GM19397 (cell line): Measurements from ENCODE around the gene KLHDC7B.
"Not testable (repeated sequence)": the region's sequence is repeated elsewhere in the genome, so short reads cannot be mapped to it uniquely, and the experiment has no call there.

Source experiments
- ATAC-seq: cut with Tn5 transposase; IDR thresholded peaks from one replicate; pipeline ENCODE4 v1.9.1; 2021; ENCODE audit warnings: mild to moderate bottlenecking, moderate library complexity; ENCODE audit not compliant: unreplicated experiment

KLHDC7B gene

DNA sequence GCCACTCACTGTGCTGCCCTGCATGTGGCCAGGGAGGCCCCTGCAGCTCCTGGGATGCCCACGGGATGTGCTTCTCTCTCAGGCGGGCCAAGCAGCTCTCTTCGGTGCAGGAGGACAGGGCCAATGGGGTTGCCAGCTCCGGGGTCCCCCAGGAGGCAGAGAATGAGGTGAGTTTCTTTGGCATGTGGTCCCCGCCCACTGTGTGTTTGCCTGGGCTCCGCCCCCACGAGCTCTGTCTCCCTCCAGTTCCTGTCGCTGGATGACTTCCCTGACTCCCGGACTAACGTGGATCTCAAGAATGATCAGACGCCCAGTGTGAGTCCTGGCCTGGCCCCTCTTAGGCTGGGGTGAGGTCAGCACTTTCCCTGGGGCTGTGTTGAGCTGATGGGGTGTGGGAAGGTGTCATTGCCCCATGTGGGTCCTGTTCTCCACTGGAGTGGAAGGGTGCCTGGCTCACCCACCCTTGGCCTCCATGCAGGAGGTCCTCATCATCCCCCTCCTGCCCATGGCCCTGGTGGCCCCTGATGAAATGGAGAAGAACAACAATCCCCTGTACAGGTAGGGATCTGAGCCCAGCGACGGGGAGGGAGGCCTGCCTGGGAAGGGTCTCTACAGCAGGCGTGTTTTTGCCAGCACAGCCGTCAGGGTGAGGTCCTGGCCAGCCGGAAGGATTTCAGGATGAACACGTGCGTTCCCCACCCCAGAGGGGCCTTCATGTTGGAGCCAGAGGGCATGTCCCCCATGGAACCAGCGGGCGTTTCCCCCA, 28.0 kb upstream of the KLHDC7B start:
- no peak for ATAC-seq

- ATAC-seq: no peak
Observed at GRCh38 chr22:50518606-50519005, 27.1 kb upstream of the KLHDC7B start.

- no peak for ATAC-seq
Observed at GRCh38 chr22:50519151-50519550, 26.5 kb upstream of the KLHDC7B start.

DNA sequence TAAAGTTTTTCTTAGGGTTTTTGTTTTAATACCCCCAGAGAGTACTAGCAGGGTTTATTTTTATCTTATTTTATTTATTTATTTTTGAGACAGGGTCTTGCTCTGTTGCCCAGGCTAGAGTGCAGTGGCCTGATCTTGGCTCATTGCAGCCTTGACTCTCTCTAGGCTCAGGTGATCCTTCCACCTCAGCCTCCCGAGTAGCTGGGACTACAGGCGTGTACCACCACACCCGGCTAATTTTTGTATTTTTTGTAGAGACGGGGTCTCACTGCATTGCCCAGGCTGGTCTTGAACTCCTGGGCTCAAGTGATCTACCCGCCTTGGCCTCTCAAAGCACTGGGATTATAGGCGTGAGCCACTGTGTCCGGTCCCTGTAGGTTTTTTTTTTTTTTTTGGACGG, 25.5 kb upstream of the KLHDC7B start:
- ATAC-seq: not testable (repeated sequence)

GRCh38 chr22:50520826-50521453, 24.8 kb upstream of the KLHDC7B start:
- no peak for ATAC-seq

- ATAC-seq: no peak
Observed at GRCh38 chr22:50521710-50522109, 24.0 kb upstream of the KLHDC7B start.

DNA sequence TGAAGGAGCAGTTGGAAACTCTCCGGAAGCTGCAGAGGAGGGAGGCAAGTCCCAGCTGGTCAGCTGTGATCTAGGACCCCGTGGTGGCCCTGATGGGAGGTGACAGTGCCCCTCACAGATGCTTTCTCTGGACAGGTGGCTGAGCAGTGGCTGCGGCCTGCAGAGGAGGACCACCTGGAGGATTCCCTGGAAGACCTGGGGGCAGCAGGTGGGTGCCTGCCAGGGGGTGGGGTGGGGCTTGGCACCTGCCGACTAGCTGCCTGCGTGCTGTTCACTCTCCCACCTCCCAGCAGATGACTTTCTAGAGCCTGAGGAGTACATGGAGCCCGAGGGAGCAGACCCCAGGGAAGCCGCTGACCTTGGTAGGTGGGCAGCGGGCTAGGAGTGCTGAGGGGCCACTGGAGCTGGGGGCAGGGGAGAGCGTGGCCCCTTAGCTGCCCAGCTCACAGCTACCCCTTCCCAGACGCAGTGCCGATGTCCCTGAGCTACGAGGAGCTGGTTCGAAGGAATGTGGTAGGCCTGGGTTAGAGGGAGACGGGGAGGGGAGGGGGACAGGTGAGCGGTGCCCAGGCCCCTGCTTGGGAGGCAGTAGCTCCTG, 23.4 kb upstream of the KLHDC7B start:
- no peak for ATAC-seq

- ATAC-seq: no peak
Observed at GRCh38 chr22:50522806-50523438, 22.8 kb upstream of the KLHDC7B start.

DNA sequence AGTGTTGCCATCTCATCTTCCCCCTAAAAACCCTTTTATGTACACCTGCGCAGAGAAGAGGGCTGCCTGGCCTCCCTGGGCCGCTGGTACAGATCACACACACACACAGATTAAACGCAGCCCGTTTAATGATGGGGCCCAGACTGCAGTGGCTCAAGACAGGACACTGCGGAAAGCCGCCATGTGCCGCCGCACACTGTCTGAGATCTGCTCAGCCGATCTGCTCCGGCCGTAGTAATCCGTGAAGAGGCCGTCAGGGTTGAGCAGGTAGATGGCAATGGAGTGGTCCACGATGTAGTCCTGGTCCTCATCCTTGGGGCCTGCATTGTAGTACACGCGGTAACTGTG, 22.3 kb upstream of the KLHDC7B start:
- no peak for ATAC-seq

DNA sequence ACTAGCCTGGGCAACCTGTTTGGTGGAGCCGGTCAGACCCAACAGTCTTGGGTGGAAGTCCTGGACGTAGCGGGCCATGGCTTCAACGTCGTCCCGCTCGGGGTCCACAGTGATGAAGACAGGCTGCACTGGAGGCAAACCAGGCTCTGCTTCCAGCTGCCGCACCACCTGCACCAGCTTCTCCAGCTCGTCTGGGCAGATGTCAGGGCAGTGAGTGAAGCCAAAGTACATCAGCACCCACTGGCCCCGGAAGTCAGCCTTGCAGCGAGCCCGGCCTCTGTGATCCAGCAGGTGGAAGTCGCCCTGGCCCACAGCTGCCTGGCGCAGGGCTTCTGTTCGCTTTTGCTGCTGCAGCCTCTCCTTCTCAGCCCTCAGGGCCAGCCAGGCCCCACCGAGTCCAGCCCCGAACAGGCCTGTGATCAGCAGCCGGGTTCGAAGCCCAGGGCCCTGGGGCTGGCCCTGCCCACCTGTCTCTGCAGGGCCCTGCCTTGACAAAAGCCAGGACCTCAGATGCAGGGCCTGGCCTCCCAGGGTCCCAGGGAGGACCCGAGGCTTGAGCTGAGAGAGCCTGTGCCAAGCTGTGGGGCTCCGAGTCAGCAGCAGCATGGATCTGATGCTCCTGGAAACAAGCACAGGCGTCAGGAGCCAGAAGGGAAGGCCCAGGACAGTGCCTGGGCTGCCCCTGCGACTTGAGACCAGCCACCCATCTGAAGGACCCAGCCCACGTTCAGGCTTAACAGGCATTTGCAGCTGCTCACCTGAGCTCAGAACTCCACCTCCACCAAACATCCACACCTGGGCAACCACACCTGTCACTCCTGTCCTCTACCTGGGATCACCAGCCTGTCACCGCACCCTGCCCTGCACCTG, 21.7 kb upstream of the KLHDC7B start:
- ATAC-seq: no peak

DNA sequence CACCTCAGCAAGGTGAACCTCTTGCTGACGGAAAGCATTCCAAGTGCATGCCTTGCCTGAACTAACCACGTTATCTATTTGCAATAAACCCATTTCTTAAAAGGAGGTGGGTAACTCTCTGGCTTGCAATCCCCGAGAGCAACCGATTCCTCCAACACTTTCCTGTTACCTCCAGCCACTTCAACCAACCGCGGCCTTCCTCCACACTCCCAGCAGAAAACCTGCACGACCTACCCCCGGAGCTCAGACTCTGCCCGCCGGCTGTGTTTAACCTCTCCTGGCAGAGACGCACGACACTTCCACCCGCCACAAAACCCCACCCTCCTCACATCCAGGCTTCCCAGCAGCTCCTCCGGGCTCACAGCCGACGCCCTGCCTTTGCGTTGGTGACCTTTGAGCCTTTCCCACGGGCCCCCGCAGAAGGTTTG, 21.0 kb upstream of the KLHDC7B start:
- no peak for ATAC-seq

DNA sequence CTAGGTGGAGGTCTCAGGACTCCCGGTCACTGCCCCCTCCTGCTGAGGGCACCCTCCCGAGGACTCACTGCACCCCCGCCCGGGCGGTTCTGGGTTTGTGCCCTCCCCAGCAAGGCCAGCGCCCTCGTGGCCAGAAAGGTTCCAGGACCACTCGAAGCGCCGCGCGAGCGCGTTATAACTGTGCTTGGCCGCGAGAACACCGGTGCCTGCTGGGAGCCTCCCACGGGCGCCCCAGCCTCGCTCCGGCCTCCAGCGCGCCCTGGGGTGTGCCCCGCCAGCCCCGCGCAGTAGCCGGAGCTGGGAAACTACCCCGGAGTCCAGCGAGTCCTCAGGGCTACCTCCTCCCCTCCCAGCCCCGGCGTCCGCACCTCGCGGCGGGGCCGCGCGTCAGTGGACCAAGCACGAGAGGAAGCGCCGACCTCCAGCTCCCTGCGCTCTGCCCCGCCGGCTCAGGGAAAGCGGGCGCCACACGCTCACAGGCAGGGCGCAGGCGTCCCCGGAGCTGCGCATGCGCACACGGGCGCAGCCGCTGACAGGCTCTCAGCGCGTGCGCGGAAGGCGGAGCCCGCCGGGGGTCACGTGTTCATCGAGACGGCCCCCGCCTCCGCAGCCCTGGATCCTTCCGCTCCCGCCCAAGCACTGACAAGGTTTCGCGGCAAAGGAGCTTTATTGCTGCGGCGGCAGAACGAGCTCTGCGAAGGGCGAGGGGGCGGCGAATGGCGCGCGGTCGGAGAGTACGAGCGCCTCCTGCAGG, 20.4 kb upstream of the KLHDC7B start, which contains the start of gene SCO2:
SCO2 (minus strand) TSS at position 495 of the 754 bp plus-strand sequence. CDS start 1,187 bp downstream, outside the sequence.
- peak; percentile 46 for ATAC-seq

- peak; percentile 11 for ATAC-seq
Observed at GRCh38 chr22:50525858-50526107, 19.9 kb upstream of the KLHDC7B start.

DNA sequence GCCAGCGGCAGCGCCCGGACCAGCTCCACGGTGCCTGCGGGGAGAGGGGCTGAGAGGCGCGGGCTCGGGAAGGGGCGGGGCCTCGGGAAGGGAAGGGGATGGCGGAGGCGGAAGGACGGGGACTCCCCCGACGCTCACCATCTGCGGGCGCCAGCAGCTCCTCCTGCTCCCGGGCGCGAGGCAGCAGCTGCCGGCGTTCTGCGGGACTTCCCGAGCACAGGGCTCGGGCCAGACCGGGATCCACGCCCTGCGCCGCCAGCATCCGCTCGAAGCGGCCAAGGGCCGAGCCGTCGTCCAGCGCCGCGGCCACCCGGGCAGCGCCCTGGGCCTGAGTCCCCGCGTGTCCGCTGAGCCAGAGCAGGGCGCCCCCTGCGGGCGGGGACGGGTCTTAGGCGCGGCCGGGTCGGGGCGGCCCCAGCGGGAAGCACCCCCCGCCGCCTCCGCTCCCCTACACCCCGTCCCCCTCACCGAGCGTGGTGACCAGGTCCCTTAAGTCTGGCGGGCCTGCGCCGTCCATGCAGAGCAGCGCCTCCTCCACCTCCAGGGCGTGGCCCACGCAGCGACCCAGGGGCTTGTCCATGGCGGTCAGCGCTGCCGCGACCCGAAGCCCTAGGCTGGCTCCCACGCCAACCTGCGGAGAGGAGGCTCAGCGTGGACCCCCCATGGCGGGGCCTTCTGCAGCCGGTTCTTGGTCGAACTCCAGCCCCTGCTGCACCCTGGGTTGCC, 19.4 kb upstream of the KLHDC7B start:
- ATAC-seq: peak; percentile 23

DNA sequence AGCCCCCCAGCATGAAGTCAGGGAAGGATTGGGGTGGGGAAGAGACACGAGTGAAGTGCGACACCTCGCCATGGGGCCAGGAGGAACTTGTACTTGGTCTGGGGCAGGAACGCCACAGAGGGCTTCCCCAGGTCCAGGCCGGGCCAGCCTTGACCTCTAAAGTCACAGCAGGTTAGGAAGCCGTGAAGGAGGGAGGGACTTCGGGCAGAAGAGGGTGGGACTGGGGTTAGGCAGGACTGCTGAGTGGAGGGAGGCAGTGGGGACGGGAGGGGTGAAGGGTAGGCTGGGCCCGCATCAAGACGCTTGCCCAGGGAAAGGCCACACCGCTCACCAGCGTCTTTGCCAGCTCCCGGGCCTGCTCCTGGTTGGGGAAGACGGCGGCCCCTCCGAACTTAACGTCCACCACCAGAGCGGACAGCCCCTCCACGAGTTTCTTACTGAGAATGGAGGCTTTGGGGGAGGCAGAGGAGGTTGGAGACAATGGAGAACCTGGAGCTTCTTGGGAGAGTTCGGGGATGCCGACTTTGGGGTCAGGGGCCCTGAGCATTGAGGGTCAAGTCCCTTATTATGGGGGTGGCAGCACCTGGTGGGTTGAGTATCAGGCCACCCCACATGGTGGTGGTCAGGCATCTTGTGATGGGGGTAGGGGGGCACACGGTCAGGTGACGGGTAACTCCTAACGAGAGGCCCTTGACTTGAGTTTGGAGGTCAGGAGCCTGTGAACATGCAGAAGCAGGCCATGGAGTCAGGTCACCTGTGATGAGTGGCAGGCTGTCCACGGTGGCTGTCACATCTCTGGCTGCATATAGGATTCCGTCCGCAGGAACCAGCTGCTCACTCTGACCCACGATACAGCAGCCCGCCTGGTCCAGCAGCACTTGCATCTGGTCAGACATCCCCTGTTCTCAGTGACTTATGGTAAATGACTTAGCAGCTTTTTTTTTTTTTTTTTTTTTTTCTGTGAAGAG, 18.6 kb upstream of the KLHDC7B start:
- ATAC-seq: no peak

DNA sequence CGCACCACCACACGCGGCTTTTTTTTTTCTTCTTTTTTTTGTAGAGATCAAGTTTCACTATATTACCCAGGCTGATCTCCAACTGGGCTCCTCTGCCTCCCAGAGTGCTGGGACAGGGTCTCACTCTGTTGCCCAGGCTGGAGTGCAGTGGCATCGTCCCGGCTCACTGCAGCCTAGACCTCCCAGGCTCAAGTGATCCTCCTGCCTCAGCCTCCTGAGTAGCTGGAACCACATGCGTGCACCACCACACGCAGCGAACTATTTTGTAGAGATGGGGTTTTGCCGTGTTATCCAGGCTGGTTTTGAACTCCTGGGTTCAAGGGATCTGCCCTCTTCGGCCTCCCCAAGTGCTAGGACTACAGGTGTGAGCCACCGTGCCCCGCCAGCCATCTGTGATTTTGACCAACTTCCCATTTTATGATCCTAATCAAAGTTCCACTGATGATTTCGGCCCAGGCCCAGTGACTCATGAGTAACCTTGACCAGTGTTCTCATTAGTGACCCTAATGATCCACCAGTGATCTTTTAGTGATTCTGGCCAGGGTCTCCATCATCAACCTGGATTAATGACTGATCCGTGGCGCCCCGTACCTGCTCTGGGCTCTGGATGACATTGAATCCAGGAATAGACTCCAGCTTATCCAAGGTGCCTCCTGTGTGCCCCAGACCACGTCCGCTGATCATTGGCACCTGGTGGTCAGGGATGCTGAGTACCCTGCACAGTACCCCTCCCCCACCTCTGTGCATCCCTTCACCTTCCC, 17.6 kb upstream of the KLHDC7B start:
- no peak for ATAC-seq

DNA sequence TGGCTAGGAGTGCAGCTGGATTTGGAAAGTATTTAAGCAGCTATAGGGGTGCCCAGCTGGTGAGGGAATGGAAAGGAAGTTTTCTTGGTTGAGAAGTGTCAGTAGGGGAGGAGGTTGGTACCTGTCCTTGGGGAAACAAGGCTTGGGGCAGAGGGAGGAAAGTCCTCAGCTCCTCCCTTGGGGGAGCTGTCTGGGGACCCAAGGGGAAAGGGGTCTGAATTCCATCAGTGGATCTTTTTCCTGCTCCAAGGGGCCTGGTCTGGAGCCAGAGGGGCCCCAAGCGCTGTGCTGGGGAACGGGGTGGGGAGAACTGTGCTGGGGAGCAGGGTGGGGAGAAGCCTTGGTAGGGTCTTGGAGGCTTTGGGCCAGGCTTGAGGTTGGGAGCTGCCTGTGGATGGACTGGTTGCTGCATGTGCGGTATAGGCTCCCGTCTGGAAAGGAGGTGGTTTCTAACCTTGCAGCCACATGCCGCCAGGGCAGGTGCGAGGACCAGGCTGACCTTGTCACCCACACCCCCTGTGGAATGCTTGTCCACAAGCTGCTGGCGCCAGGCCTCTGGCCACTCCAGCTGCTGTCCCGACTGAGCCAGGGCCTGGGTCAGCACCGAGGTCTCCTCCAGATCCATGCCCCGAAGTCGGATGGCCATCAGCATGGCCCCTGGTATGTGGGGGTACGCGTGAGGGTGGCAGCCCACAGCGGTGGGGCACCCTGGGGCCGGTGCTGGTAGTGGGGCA, 16.9 kb upstream of the KLHDC7B start:
- ATAC-seq: no peak
